Upper lobe of right lung (tissue), 1 donor: ENCODE results near the gene TMEM235. TPM values are rescaled to one million over a fixed set of nuclear protein-coding genes. Genes with fewer than 3 reads are reported as not detected.
"Not testable (repeated sequence)": the region's sequence is repeated elsewhere in the genome, so short reads cannot be mapped to it uniquely, and the experiment has no call there.

Experiments used
- ATAC-seq: fragments of 200-7000 bp; cut with Tn5 transposase; one replicate; pipeline ENCODE4 v1.9.1; 2020; ENCODE audit warnings: mild to moderate bottlenecking, moderate library complexity
- DNase-seq: peaks from one replicate; pipeline ENCODE4 v3.0.0-alpha.2; 2020
- H3K27ac ChIP-seq: fragments of 200-600 bp; one replicate; pipeline ENCODE4 v1.8.0; 2022
- H3K27me3 ChIP-seq: fragments of 200-600 bp; one replicate; pipeline ENCODE4 v1.8.0; 2022; ENCODE audit warnings: mild to moderate bottlenecking
- H3K36me3 ChIP-seq: fragments of 200-600 bp; one replicate; pipeline ENCODE4 v1.8.0; 2022
- H3K4me1 ChIP-seq: fragments of 200-600 bp; one replicate; pipeline ENCODE4 v1.8.0; 2022
- H3K4me3 ChIP-seq: fragments of 200-600 bp; one replicate; pipeline ENCODE4 v1.8.0; 2022; ENCODE audit warnings: mild to moderate bottlenecking
- H3K9me3 ChIP-seq: fragments of 200-600 bp; one replicate; pipeline ENCODE4 v1.8.0; 2022
- intact Hi-C: fragments of 100-400 bp; cut with DNase I; formaldehyde crosslinking; loops from one replicate; pipeline ENCODE4 v1.11.0; 2022
- total RNA-seq: library from RNA; stranded (reverse); fragmentation: NEBNext Ultra II Directional; extraction: Animal tissue kit (Norgen Biotek cat#: 25700); gene quantifications from one replicate; pipeline ENCODE4 v1.2.1, GENCODE V29; 2021
- TF ChIP-seq, protein P1 (sequence below): fragments of 200-600 bp; IDR thresholded peaks from one replicate; pipeline ENCODE4 v1.8.0; 2022; ENCODE audit warnings: antibody characterized with exemption
- donor health status: DM: no; HTN: yes; CAD: no; lungs with severe emphysema.

TMEM235 gene
- total RNA-seq, 1 donor from 2014 or later = not detected

DNA sequence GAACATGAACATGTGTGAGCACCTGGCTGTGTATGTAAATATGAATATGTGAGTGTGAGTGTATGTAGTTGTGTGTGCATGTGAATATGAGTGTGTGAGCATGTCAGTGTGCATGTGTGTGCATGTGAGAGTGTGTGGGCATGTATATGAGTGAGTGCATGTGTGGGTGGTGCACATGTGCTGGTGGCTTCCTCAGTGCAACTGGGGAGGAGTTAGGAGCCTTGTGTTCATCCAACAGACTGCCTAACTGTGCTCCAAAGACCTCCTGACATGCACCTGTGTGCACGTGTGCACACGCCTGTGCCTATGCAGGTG, 1.4 kb downstream of the TMEM235 start:
- no peaks in the 10 kb centered on the region for H3K9me3 ChIP-seq
- DNase-seq (no peak), ATAC-seq (peak; percentile 8)
- H3K27ac ChIP-seq = no peak overlapping the region
- H3K27me3 ChIP-seq = peaks cover 34% of the 10 kb centered on the region
- TF ChIP-seq, protein P1, sequence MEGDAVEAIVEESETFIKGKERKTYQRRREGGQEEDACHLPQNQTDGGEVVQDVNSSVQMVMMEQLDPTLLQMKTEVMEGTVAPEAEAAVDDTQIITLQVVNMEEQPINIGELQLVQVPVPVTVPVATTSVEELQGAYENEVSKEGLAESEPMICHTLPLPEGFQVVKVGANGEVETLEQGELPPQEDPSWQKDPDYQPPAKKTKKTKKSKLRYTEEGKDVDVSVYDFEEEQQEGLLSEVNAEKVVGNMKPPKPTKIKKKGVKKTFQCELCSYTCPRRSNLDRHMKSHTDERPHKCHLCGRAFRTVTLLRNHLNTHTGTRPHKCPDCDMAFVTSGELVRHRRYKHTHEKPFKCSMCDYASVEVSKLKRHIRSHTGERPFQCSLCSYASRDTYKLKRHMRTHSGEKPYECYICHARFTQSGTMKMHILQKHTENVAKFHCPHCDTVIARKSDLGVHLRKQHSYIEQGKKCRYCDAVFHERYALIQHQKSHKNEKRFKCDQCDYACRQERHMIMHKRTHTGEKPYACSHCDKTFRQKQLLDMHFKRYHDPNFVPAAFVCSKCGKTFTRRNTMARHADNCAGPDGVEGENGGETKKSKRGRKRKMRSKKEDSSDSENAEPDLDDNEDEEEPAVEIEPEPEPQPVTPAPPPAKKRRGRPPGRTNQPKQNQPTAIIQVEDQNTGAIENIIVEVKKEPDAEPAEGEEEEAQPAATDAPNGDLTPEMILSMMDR = no peak
- no peak overlapping the region for H3K4me3 ChIP-seq
- intact Hi-C loops = no loop called here
- no peaks in the 10 kb centered on the region for H3K36me3 ChIP-seq
- no peaks in the 10 kb centered on the region for H3K4me1 ChIP-seq

DNA sequence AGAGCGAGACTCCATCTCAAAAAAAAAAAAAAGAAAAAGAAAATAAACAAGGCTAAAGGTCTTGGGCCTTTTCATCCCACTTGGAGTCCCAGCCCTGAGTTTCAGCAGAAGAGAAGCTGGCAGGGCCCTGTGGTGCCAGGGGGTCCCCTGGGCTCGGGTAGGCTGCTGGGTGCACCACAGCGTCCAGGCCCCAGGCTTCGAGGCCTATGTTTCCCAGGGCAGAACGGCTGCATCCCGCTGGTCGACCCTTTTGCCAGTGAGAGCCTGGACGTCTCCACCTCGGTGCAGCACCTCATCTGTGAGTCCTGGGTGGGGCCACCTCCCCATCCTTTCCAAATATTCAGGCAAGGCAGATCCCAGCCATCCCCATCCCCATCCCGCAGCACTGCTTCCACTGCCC, 2.2 kb downstream of the TMEM235 start:
- DNase-seq = no peak
- peaks cover 34% of the 10 kb centered on the region for H3K27me3 ChIP-seq
- intact Hi-C loops = no loop called here
- TF ChIP-seq, protein P1 = no peak
- ATAC-seq = no peak
- no peak overlapping the region for H3K27ac ChIP-seq
- no peaks in the 10 kb centered on the region for H3K4me1 ChIP-seq
- no peak overlapping the region for H3K4me3 ChIP-seq
- H3K9me3 ChIP-seq = no peaks in the 10 kb centered on the region
- H3K36me3 ChIP-seq = no peaks in the 10 kb centered on the region

DNA sequence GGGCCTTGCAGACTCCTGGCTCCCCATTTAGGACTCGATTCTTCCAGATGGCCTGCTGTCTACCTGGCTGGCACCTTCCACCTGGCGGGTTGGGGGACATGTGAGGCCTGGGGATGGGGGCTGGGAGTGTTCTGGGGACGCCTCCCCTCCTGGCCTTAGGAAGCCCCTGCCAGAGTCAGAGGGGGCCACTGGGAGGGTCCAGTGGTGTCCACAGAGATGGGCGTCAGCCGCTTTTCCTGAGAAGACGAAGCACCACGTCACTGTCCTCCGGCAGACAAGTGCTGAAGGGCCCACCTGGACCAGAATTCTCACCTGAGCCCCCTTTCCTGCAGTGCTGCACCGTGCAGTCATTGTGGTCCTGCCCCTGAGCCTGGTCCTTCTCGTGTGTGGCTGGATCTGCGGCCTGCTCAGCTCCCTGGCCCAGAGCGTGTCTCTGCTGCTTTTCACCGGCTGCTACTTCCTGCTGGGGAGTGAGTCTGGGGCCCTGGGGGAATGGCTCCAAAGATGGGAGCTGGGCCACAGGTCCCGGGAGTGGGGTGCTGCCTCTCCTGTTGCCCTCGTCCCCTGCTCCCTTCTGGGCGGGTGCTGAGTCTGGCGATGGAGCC, 2.9 kb downstream of the TMEM235 start:
- Histone ChIP-seq H3K4me3 (no peak overlapping the region), H3K4me1 (no peaks in the 10 kb centered on the region), H3K27me3 (peaks cover 34% of the 10 kb centered on the region), H3K9me3 (no peaks in the 10 kb centered on the region), H3K36me3 (no peaks in the 10 kb centered on the region), H3K27ac (no peak overlapping the region)
- intact Hi-C loops = no loop called here
- ATAC-seq (no peak), DNase-seq (no peak)
- TF ChIP-seq, protein P1 = no peak

DNA sequence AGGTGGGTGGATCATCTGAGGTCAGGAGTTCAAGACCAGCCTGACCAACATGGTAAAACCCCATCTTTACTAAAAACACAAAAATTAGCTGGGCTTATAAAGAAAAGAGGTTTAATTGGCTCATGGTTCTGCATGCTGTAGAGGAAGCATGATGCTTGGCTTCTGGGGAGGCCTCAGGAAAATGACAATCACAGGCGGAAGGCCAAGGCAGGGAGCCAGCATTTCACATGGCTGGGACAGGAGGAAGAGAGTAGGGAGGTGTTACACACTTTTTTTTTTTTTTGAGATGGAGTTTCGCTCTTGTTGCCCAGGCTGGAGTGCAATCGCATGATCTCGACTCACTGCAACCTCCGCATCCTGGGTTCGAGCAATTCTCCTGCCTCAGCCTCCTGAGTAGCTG, 3.6 kb downstream of the TMEM235 start:
- H3K4me3 ChIP-seq, ATAC-seq, H3K36me3 ChIP-seq, intact Hi-C loops, H3K4me1 ChIP-seq, H3K9me3 ChIP-seq, DNase-seq, H3K27ac ChIP-seq: not testable (repeated sequence)
- H3K27me3 ChIP-seq = peaks cover 30% of the 10 kb centered on the region

DNA sequence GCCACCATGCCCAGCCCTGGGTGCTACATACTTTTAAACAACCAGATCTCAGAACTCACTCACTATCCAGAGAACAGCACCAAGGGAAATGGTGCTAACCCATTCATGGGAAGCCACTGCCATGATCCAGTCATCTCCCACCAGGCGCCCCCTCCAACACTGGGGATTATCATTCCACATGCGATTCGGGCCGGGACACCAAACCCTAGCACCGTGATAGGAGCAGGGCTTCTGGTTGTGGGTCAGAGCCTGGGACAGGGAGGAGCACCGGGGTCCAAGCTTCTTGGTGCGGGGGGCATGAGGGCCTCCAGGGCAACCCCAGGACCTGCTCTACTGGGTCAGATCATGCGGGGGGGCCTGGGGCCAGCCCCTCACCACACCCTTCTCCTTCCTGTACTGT, 4.5 kb downstream of the TMEM235 start:
- no peak overlapping the region for H3K4me3 ChIP-seq
- TF ChIP-seq, protein P1 = no peak
- H3K36me3 ChIP-seq = no peaks in the 10 kb centered on the region
- H3K27me3 ChIP-seq = peaks cover 21% of the 10 kb centered on the region
- intact Hi-C loops = no loop called here
- no peak overlapping the region for H3K27ac ChIP-seq
- H3K4me1 ChIP-seq = no peaks in the 10 kb centered on the region
- H3K9me3 ChIP-seq = no peaks in the 10 kb centered on the region
- DNase-seq (no peak), ATAC-seq (no peak)

DNA sequence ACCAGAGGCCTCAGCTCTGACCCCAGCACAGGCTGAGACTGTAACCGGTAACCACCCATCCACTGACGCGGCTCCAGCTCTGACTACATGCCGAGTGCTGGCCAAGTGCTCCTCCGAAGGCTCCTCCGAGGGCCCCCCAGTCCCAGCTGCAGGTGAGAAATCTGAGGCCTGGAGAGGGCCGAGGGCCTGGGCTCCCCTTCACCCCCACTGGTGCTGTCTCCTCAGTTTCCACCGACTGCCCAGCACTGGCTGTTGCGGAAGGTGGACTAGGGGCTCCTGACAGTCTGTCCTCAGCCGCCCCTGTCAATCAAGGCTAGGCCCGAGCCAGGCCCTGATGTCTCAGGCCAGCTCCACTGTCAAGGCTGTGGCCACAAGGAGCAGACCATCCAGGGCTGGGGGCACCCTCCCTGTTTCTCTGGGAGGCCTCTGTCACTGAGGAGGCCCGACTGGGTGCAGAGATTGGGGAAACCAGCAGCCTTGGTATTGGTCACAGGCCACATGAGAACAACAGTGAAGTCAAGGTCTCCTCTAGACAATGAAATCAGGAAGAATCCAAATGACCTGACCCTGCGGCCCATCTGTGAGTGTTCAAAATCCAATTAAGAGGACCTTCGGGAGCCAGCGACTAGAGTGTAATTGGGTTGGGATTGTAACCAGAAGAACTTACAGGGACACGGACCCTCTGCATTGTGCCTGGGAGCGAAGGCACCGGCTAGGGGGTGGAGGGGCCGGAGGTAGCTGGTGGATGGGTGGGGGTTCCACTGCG, 5.1 kb downstream of the TMEM235 start:
- intact Hi-C loops = no loop called here
- ATAC-seq = no peak

More for the DNA sequence above, 5.1 kb downstream of the TMEM235 start:
- H3K36me3 ChIP-seq = no peaks in the 10 kb centered on the region
- peaks cover 15% of the 10 kb centered on the region for H3K27me3 ChIP-seq
- TF ChIP-seq, protein P1 = no peak
- no peak overlapping the region for H3K4me3 ChIP-seq
- no peak overlapping the region for H3K27ac ChIP-seq
- H3K9me3 ChIP-seq = no peaks in the 10 kb centered on the region
- no peaks in the 10 kb centered on the region for H3K4me1 ChIP-seq
- DNase-seq = no peak
